GM12801 (cell line): ENCODE data around the gene SIGLEC11.

Experiments used
- CTCF ChIP-seq: IDR thresholded peaks from one replicate; pipeline ENCODE4 v1.5.1; 2011; ENCODE audit warnings: control low read depth; ENCODE audit not compliant: insufficient read length; ENCODE audit errors: extremely low read depth

Gene SIGLEC11

GRCh38 chr19:50002386-50002960 lies 41.5 kb upstream of the SIGLEC11 start:
- TF ChIP-seq CTCF = no peak

GRCh38 chr19:50001775-50002174 lies 40.8 kb upstream of the SIGLEC11 start:
- no peak for TF ChIP-seq CTCF

GRCh38 chr19:50000841-50001557 lies 40.0 kb upstream of the SIGLEC11 start:
- TF ChIP-seq CTCF = no peak

GRCh38 chr19:50000038-50000840 lies 39.3 kb upstream of the SIGLEC11 start:
- no peak for TF ChIP-seq CTCF

- TF ChIP-seq CTCF = no peak
These were observed 38.5 kb upstream of the SIGLEC11 start for GRCh38 chr19:49999371-50000010.

- TF ChIP-seq CTCF = no peak
These were observed 36.7 kb upstream of the SIGLEC11 start for GRCh38 chr19:49997709-49998108.

- TF ChIP-seq CTCF = no peak
These were observed 27.5 kb upstream of the SIGLEC11 start for GRCh38 chr19:49988433-49988832.
